H1 (cell line): ENCODE results near the gene KRT85. TPM values are rescaled to one million over a fixed set of nuclear protein-coding genes. Genes with fewer than 3 reads are reported as not detected.

Source experiments
- CTCF ChIA-PET: fragments of 300-600 bp; sonication (Branson Sonifier 250); formaldehyde crosslinking; loops from one replicate; lab custom pipeline; 2021; ENCODE audit not compliant: partially characterized antibody; lab: Charles Lee
- POLR2A ChIA-PET: fragments of 300-600 bp; sonication (Branson Sonifier 250); formaldehyde crosslinking; loops from one replicate; lab custom pipeline; 2021; ENCODE audit warnings: inconsistent platforms; ENCODE audit not compliant: partially characterized antibody; lab: Charles Lee
- DNase-seq, 2 experiments: peaks; one replicate each; pipeline versions ENCODE4 v3.0.0 to v3.0.0-alpha.2; 2010 to 2022; ENCODE audit warnings: low spot score in 2 of 2, low read depth in 1 of 2, mixed read lengths in 1 of 2
- FAIRE-seq: peaks from 2 replicates; lab custom pipeline; 2011; peaks lifted over from hg19 to GRCh38; lab: Jason Lieb, UNC
- H2AFZ ChIP-seq: 2 replicates; pipeline ENCODE4 v1.8.1; 2012; ENCODE audit warnings: low read length, inconsistent platforms
- H2AK5ac ChIP-seq: 2 replicates; pipeline ENCODE4 v1.6.1; 2013; ENCODE audit warnings: low read depth, low read length
- H2BK120ac ChIP-seq: replicated peaks from 2 replicates; pipeline ENCODE3; 2013; ENCODE audit warnings: low read depth, low read length, inconsistent platforms
- H2BK12ac ChIP-seq: 2 replicates; pipeline ENCODE4 v1.6.1; 2013; ENCODE audit warnings: low read depth, low read length
- H2BK15ac ChIP-seq: 2 replicates; pipeline ENCODE4 v1.6.1; 2013; ENCODE audit warnings: low read length
- H2BK20ac ChIP-seq: 2 replicates; pipeline ENCODE4 v1.6.1; 2013; ENCODE audit warnings: low read length
- H2BK5ac ChIP-seq: 2 replicates; pipeline ENCODE4 v1.6.1; 2013; ENCODE audit warnings: low read depth, low read length
- H3K14ac ChIP-seq: 2 replicates; pipeline ENCODE4 v1.6.1; 2013; ENCODE audit warnings: inconsistent platforms; ENCODE audit not compliant: insufficient read length
- H3K18ac ChIP-seq: 2 replicates; pipeline ENCODE4 v1.6.1; 2013; ENCODE audit warnings: low read length; ENCODE audit errors: extremely low read depth
- H3K23ac ChIP-seq: 2 replicates; pipeline ENCODE4 v1.6.1; 2013; ENCODE audit warnings: inconsistent platforms; ENCODE audit not compliant: insufficient read length
- H3K23me2 ChIP-seq: 2 replicates; pipeline ENCODE4 v1.6.1; 2013; ENCODE audit warnings: low read depth, low read length
- H3K27ac ChIP-seq: 2 replicates; pipeline ENCODE4 v1.6.1; 2011; ENCODE audit warnings: low read depth, low read length, inconsistent platforms
- H3K27me3 ChIP-seq, 4 experiments: replicated peaks in 1 of 4; 1 replicate in 1 of 4; 2 replicates in 3 of 4; pipeline versions ENCODE4 v1.6.1 to v1.8.1; 2011 to 2013; ENCODE audit warnings: low read length in 3 of 4, mild to moderate bottlenecking in 3 of 4, inconsistent platforms in 2 of 4, mixed read lengths in 2 of 4, moderate library complexity in 1 of 4; ENCODE audit not compliant: control insufficient read depth in 3 of 4, insufficient read depth in 3 of 4; ENCODE audit errors: extremely low read depth in 1 of 4
- H3K36me3 ChIP-seq, 4 experiments: 2 replicates each; pipeline versions ENCODE4 v1.6.1 to v1.8.1; 2011 to 2013; ENCODE audit warnings: mild to moderate bottlenecking in 4 of 4, low read length in 3 of 4, moderate library complexity in 2 of 4, control low read depth in 1 of 4, inconsistent platforms in 1 of 4; ENCODE audit not compliant: insufficient read depth in 4 of 4, control insufficient read depth in 2 of 4
- H3K4ac ChIP-seq: replicated peaks from 2 replicates; pipeline ENCODE3; 2013; ENCODE audit warnings: low read length, low read depth, mixed read lengths, inconsistent platforms; ENCODE audit not compliant: insufficient read length
- H3K4me1 ChIP-seq, 4 experiments: replicated peaks in 1 of 4; 1 replicate in 1 of 4; 2 replicates in 3 of 4; pipeline versions ENCODE4 v1.6.1 to v1.8.1; 2011 to 2013; ENCODE audit warnings: low read length in 3 of 4, inconsistent platforms in 2 of 4, mixed read lengths in 1 of 4; ENCODE audit not compliant: insufficient read depth in 4 of 4, control insufficient read depth in 3 of 4
- H3K4me2 ChIP-seq, 2 experiments: 2 replicates each; pipeline versions ENCODE4 v1.6.1 to v1.8.1; 2011 to 2013; ENCODE audit warnings: low read depth in 2 of 2, low read length in 2 of 2, control low read depth in 1 of 2, inconsistent platforms in 1 of 2, mild to moderate bottlenecking in 1 of 2; ENCODE audit not compliant: insufficient read depth in 1 of 2
- H3K4me3 ChIP-seq, 4 experiments: fragments of 200-600, 300-600 bp in 1 of 4; sonication (generic), shearing (Covaris generic), sonication (Bioruptor Twin) in 1 of 4; 2 replicates each; pipeline versions ENCODE4 v1.5.1 to v1.8.1; 2011 to 2016; ENCODE audit warnings: low read length in 4 of 4, low read depth in 3 of 4, control low read depth in 2 of 4, inconsistent platforms in 2 of 4, mild to moderate bottlenecking in 2 of 4, mixed read lengths in 1 of 4, moderate library complexity in 1 of 4; ENCODE audit not compliant: insufficient read depth in 2 of 4; ENCODE audit errors: extremely low read depth in 1 of 4
- H3K56ac ChIP-seq: replicated peaks from 2 replicates; pipeline ENCODE3; 2013; ENCODE audit warnings: low read depth, mild to moderate bottlenecking, mixed read lengths, low read length, inconsistent platforms; ENCODE audit not compliant: insufficient read length
- H3K79me1 ChIP-seq: 2 replicates; pipeline ENCODE4 v1.6.1; 2013; ENCODE audit warnings: low read depth, low read length, control low read depth
- H3K79me2 ChIP-seq, 2 experiments: 2 replicates each; pipeline versions ENCODE4 v1.6.1 to v1.8.1; 2012 to 2013; ENCODE audit warnings: low read length in 2 of 2, mild to moderate bottlenecking in 2 of 2, inconsistent platforms in 1 of 2; ENCODE audit not compliant: insufficient read depth in 2 of 2, control insufficient read depth in 1 of 2
- H3K9ac ChIP-seq, 4 experiments: replicated peaks in 1 of 4; 1 replicate in 1 of 4; 2 replicates in 3 of 4; pipeline versions ENCODE4 v1.6.1 to v1.8.1; 2011 to 2013; ENCODE audit warnings: low read depth in 3 of 4, low read length in 3 of 4, control low read depth in 2 of 4, mild to moderate bottlenecking in 2 of 4, moderate library complexity in 2 of 4, inconsistent platforms in 1 of 4; ENCODE audit errors: extremely low read depth in 1 of 4
- H3K9me3 ChIP-seq, 2 experiments: 2 replicates each; pipeline versions ENCODE4 v1.6.1 to v1.8.1; 2012 to 2013; ENCODE audit warnings: mild to moderate bottlenecking in 2 of 2, moderate library complexity in 2 of 2, control low read depth in 1 of 2, inconsistent platforms in 1 of 2, low read depth in 1 of 2, low read length in 1 of 2, mixed read lengths in 1 of 2; ENCODE audit not compliant: insufficient read depth in 2 of 2
- H4K20me1 ChIP-seq, 2 experiments: replicated peaks in 1 of 2; 2 replicates each; pipeline versions ENCODE3 to v1.8.1; 2011 to 2013; ENCODE audit warnings: inconsistent platforms in 2 of 2, low read length in 2 of 2, mild to moderate bottlenecking in 1 of 2; ENCODE audit not compliant: insufficient read depth in 2 of 2, control insufficient read depth in 1 of 2
- H4K5ac ChIP-seq: 2 replicates; pipeline ENCODE4 v1.6.1; 2013; ENCODE audit warnings: low read length, low read depth, mixed read lengths, inconsistent platforms; ENCODE audit not compliant: insufficient read length
- H4K8ac ChIP-seq: 2 replicates; pipeline ENCODE4 v1.8.0; 2013; ENCODE audit warnings: mild to moderate bottlenecking, moderate library complexity, low read length, inconsistent platforms; ENCODE audit not compliant: insufficient read depth; ENCODE audit errors: extremely low read depth
- H4K91ac ChIP-seq: replicated peaks from 2 replicates; pipeline ENCODE3; 2013; ENCODE audit warnings: low read length, mixed read lengths, inconsistent platforms; ENCODE audit not compliant: insufficient read length
- ASH2L ChIP-seq: fragments of 200-600, 300-600 bp; sonication (generic); IDR thresholded peaks from one replicate; pipeline ENCODE4 v1.7.1; 2017; ENCODE audit warnings: low read length
- BACH1 ChIP-seq: IDR thresholded peaks from 2 replicates; pipeline ENCODE4 v1.6.1; 2012; ENCODE audit warnings: low read length, improper control_type of control experiment
- BRCA1 ChIP-seq: IDR thresholded peaks from 2 replicates; pipeline ENCODE4 v1.6.1; 2012; ENCODE audit warnings: low read depth, low read length, improper control_type of control experiment
- CBX5 ChIP-seq: fragments of 300-800, 300-1000 bp; sonication (generic); IDR thresholded peaks from 2 replicates; pipeline ENCODE4 v1.7.1; 2016; ENCODE audit warnings: antibody characterized with exemption, low read length, low read depth
- CBX8 ChIP-seq: fragments of 300-800, 300-1000 bp; sonication (generic); IDR thresholded peaks from 2 replicates; pipeline ENCODE4 v1.7.1; 2016; ENCODE audit warnings: low read depth, low read length, borderline replicate concordance
- CTCF ChIP-seq, 3 experiments: IDR thresholded peaks; 1 replicate in 2 of 3; 2 replicates in 1 of 3; pipeline versions ENCODE4 v1.5.1 to v1.6.1; 2011; ENCODE audit warnings: low read length in 3 of 3, mild to moderate bottlenecking in 3 of 3, inconsistent platforms in 2 of 3, low read depth in 1 of 3, moderate library complexity in 1 of 3; ENCODE audit not compliant: insufficient read depth in 1 of 3; ENCODE audit errors: control extremely low read depth in 1 of 3
- RAD21 ChIP-seq, 2 experiments: IDR thresholded peaks in 1 of 2; conservative IDR thresholded peaks in 1 of 2; 2 replicates each; pipeline ENCODE4 v1.6.1; 2011; ENCODE audit warnings: low read depth in 2 of 2, low read length in 2 of 2, improper control_type of control experiment in 1 of 2, inconsistent platforms in 1 of 2, mild to moderate bottlenecking in 1 of 2, moderate library complexity in 1 of 2
- SIRT6 ChIP-seq: IDR thresholded peaks from one replicate; pipeline ENCODE4 v1.7.1; 2012; ENCODE audit warnings: low read length, inconsistent platforms
- WGBS, 2 experiments: shearing (Covaris generic) in 1 of 2; methylation state at CpG; one replicate each; pipeline versions ENCODE4 v1.1.6 to v1.1.7; 2013 to 2015; ENCODE audit warnings: low lambda C conversion rate in 2 of 2, mixed read lengths in 2 of 2, inconsistent platforms in 1 of 2, low coverage in 1 of 2, missing lambda C conversion rate in 1 of 2; ENCODE audit not compliant: insufficient replicate concordance in 2 of 2, insufficient coverage in 1 of 2, insufficient read length in 1 of 2; ENCODE audit errors: extremely low coverage in 1 of 2, missing lambda C conversion rate in 1 of 2; 5-methylcytosine and 5-hydroxymethylcytosine counted together
- polyA plus RNA-seq, 7 experiments: library from polyadenylated mRNA; depleted of rRNA in 3 of 7; stranded (reverse) in 5 of 7; unstranded in 2 of 7; fragments of >200 nt in 5 of 7; fragments of 200-250 nt in 2 of 7; gene quantifications; 1 replicate in 5 of 7; 2 replicates in 1 of 7; 4 replicates in 1 of 7; pipeline versions ENCODE4 v1.2.1 to v1.2.3, GENCODE V29; 2011 to 2013; ENCODE audit warnings: missing spikeins in 2 of 7, mixed read lengths in 2 of 7
- total RNA-seq: library from RNA; stranded (reverse); fragmentation: NEBNext Ultra II Directional; extraction: Animal tissue kit (Norgen Biotek cat#: 25700); gene quantifications from 2 replicates; pipeline ENCODE4 v1.2.1, GENCODE V29; 2021

KRT85 gene
- total and polyA plus RNA-seq, 2 of the 8 experiments (the other 6 are each of a cell fraction or from before 2014, with no cell fraction given), result not detected

DNA sequence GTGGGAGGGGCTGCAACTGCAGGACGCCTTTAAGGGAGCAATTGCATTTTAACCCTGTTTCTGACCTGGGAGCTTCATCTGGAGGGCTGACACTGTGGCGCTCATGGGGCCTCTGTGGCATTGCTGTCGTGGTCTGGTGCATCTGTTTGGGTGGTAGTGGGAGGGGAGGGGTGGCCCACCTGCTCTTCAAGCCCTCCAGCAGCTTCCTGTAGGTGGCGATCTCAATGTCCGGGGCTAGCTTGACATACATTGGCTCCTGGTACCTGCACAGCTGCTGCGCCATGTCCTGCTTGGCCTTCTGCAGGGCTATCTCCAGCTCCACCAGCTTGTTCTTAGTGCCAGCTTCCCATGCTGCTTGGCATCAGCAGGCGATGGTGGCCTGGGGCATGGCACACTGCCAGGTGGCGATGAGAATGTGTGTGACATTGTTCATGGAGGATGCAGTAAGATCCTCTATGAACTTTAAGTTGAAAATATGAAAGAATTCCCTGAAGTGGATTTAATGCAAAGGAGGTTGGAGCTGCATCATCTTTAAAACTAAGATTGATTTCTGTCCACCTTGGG lies 46.6 kb upstream of the KRT85 start:
- ChIA-PET POLR2A (no interaction called here), CTCF (interaction anchor here (0.7 to 7.8 kb wide), 32 partner anchors 9 to 466 kb away, joined by 3 to 46 read pairs (median 4); partner anchors contain the start of genes KRT5 and KRT74)
- H3K36me3 ChIP-seq, result no peaks in the 10 kb centered on the region
- H3K79me2 ChIP-seq, result no peaks in the 10 kb centered on the region
- H2BK5ac ChIP-seq, result no peak overlapping the region
- H4K20me1 ChIP-seq, result no peaks in the 10 kb centered on the region
- H2AFZ ChIP-seq, result no peak overlapping the region
- H2BK12ac ChIP-seq, result no peak overlapping the region
- WGBS, 2 experiments, result 73% methylated on average over 8 of the region's 8 CpGs; no CpG with 5 or more reads in 1 of the 2 experiments
- no peak overlapping the region for H2AK5ac ChIP-seq
- TF ChIP-seq CBX8, result no peak
- no peak for TF ChIP-seq CBX5
- no peak for TF ChIP-seq BRCA1
- TF ChIP-seq CTCF (IDR thresholded peaks at IDR 0.05; ENCODE audit: control extremely low read depth in 1 of 3, insufficient read depth in 1 of 3, low read depth in 1 of 3, low read length in 3 of 3), result peak; percentile 57 to 69 (median 67)
- no peak for TF ChIP-seq SIRT6
- peak; percentile 31 to 49; a peak in 2 of 4 replicates for TF ChIP-seq RAD21 (IDR thresholded peaks at IDR 0.05 in 1 of 2, conservative IDR thresholded peaks at IDR 0.05 in 1 of 2; ENCODE audit: low read depth in 2 of 2, low read length in 2 of 2)
- no peak for TF ChIP-seq ASH2L
- TF ChIP-seq BACH1, result no peak
- no peak overlapping the region for H4K91ac ChIP-seq
- no peak overlapping the region for H3K23ac ChIP-seq
- no peak overlapping the region; the same call in 1 of the 2 replicates for H4K8ac ChIP-seq
- H2BK15ac ChIP-seq, result no peak overlapping the region
- no peak overlapping the region for H3K14ac ChIP-seq
- H3K18ac ChIP-seq, result no peak overlapping the region
- no peak overlapping the region for H3K4me2 ChIP-seq
- H4K5ac ChIP-seq, result no peak overlapping the region
- H2BK120ac ChIP-seq, result no peak overlapping the region
- H3K4ac ChIP-seq, result no peak overlapping the region
- H3K4me1 ChIP-seq, result no peaks in the 10 kb centered on the region
- no peak overlapping the region for H3K9ac ChIP-seq
- H3K27me3 ChIP-seq, result no peaks in the 10 kb centered on the region
- no peaks in the 10 kb centered on the region for H3K23me2 ChIP-seq
- no peak overlapping the region for H3K56ac ChIP-seq
- no peak overlapping the region for H3K4me3 ChIP-seq
- DNase-seq (peak in 1 of 2 experiments; percentile 54), FAIRE-seq (no peak)
- no peak overlapping the region for H2BK20ac ChIP-seq
- H3K79me1 ChIP-seq, result no peaks in the 10 kb centered on the region
- no peak overlapping the region for H3K27ac ChIP-seq
- peaks cover 0 to 7% of the 10 kb centered on the region in 2 experiments; a peak in 1 of 4 replicates for H3K9me3 ChIP-seq
